HG02763 (cell line): ENCODE data around the gene DIPK2B.

Experiments
- ATAC-seq: cut with Tn5 transposase; IDR thresholded peaks from one replicate; pipeline ENCODE4 v1.9.1; 2021; ENCODE audit warnings: mild to moderate bottlenecking, moderate library complexity; ENCODE audit not compliant: unreplicated experiment

Gene DIPK2B

DNA sequence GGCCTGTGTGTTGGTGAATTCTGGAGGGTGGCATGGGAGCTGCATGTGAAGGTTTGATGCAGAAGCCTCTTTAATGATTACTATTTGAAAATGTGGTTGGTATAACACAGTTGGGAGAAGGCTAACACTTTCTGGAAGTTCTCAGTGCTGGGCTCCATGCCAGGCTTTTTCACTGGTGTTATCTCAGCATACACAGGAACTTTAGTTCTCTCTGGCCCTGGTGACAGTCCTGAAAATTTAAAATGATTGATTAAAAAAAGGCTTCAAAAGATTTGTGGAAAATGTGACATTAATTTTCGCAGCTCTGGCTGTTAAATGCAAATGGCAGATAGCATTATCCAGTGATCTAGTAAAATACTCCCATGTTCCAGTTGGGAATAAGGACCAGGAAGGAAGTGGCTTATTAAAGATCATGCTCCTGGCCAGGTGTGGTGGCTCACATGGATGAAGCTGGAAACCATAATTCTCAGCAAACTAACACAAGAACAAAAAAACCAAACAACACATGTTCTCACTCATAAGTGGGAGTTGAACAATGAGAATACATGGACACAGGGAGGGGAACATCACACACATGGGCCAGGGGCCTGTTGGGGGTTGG lies 36.6 kb downstream of the DIPK2B start:
- no peak for ATAC-seq

DNA sequence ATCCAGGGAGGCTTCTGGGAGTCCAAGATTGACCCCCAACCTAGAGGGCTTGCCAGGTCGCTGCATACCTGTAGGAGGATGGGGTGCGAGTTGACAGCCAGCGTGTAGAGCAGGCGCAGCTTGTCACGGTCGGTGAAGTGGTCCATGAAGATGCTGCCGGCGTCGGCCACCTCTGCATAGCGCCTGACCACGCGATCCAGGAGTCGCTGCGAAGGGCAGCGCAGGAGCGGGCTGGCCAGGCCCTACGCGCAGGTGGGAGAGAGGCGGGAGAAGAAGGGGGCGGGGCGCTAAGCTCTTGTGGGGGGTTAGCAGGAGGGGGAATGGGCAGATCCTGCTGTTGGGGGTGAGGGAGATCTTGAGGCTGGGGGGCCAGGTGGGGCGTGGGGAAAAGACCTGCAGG lies 43.0 kb downstream of the DIPK2B start:
- ATAC-seq = no peak

DNA sequence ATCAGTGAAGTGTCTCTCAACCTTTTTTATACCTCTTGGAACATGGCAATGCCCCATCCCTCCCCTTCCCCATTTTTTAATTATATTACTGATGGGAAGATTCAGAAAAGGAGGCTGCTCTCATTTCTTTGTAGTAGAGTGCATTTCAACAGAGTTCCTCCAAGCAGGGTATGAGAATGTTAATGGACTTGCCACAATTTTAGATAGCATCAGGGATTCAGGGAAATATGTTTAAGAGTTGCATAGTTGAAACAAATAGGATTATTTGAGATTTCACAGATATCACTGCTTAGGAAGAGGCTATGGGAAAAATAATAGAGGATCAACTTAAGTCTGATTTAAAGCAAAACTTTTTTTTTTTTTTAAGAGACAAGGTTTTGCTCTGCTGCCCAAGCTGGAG lies 46.2 kb downstream of the DIPK2B start:
- ATAC-seq = no peak

DNA sequence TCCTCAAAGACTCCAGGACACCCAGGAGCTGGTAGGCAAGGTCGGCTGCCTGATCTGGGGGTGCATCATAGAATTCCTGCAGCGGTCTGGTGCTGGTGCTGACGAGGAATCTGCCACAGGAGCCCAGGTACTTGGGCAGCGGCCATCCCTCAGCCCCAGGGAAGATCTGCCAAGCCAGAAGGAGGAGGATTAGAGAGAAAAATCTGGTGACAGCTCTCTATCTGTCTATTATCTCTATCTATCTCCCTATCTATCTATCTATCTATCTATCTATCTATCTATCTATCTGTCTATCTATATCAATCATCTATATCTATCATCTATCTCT lies 46.7 kb downstream of the DIPK2B start:
- no peak for ATAC-seq
